HG03280 (cell line): ENCODE data around the gene EGFLAM.
A peak's percentile ranks its signal among the peaks of the same experiment; 100 is the strongest.

ENCODE experiments used
- ATAC-seq: cut with Tn5 transposase; IDR thresholded peaks from one replicate; pipeline ENCODE4 v1.9.1; 2021; ENCODE audit warnings: mild to moderate bottlenecking, moderate library complexity; ENCODE audit not compliant: unreplicated experiment

Gene EGFLAM

GRCh38 chr5:38445374-38446028 is 187.1 kb downstream of the EGFLAM start:
- no peak for ATAC-seq

- ATAC-seq, result no peak
These were observed 187.7 kb downstream of the EGFLAM start for GRCh38 chr5:38446029-38446522.

DNA sequence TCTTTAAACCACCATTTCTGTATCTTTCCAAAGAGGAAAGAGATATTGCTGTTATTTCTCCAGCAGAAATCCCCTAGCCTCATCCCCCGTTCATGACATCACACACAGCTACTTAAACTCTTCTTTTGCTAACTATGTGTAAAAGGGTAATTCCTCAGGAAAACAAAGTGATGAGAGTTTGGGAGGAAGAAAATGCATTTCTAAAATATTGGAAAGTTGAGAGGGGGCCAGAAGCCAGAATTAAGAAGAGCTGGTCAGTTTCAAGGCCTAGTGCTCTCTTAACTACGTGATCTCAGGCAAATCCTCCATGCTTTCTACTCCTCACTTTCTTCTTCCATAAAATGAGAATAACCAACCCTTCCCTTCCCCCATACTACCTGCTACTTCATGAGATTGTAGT is 188.7 kb downstream of the EGFLAM start:
- ATAC-seq, result no peak

DNA sequence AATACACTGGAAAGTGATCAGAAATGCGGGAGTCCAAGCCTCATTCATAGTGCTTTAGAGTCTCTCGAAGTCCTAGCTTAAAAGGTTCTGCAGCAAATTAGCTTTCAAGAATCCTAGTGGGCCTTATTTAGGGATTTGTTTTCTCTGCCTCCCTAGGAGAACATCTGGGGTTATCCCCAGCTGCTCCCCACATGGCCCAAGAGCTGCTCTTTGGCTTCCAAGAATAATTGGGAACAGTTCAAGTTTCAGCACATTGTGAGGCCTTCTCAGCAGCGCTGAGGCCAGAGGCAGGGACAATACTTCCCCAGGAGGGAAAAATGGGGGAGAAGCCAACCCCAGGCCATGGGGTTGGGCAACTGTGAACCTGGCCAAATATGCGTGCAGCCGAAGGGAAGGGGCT is 189.4 kb downstream of the EGFLAM start:
- ATAC-seq, result no peak

- no peak for ATAC-seq
These were observed 190.4 kb downstream of the EGFLAM start for GRCh38 chr5:38448568-38449350.

DNA sequence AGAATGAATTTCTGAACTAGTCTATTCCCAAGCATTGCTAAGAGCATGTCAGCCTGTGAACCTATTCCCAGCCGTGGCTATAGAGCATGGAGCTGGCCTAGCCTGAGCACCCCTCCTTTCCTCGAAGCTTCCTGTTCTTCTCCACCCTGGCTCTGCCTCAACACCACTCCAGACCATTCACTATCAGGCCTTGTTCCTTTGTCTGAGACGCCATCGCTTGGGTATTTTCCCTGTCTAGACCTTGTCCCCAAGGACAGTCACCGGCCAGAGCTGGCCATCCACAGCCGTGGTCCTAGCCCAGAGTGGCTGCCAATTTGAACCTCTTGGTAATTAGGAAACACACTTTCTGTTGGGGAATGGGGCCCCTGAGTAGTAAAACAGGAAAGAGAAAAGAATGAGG is 192.3 kb downstream of the EGFLAM start:
- no peak for ATAC-seq

DNA sequence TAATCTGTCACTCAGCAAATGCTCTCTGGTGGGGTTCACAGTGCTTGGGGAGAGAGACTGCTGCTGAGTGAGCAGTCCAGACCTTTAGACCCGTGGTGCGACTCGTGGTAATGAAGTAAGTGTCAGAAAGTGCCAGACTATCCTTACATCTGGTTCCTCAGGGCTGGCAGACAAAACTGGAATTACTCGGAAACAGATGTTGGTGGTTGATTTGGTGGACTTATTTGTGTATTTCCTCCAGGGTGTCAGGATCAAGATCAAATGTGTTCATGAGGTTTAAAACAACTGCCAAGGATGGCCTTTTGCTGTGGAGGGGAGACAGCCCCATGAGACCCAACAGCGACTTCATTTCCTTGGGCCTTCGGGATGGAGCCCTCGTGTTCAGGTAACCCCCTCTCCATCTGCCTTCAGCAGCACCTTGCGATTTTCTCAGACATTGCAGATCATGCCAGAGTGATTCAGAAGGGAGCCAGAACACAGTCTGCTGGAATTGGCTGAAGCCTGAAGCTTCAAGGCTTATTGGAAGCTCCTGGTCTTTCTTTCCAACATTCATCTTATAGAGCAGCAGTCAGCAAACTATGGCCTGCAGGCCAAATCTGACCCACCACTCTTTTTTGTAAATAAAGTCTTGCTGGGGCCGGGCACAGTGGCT is 192.8 kb downstream of the EGFLAM start:
- ATAC-seq, result no peak

DNA sequence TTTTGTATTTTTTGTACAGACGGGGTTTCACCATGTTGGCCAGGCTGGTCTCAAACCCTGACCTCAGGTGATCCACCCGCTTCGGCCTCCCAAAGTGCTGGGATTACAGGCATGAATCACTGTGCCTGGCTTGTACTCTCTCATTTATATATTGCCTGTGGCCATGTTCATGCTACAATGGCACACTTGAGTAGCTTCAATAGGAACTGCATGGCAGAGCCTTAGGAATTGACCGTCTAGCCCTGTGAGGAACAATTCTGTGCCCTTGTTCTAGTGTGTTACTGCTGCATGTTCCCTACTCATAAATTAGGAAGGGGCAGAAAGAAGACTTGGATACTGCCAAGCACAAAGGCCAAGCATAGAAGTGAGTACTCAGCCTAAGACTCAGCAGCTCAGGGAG is 193.8 kb downstream of the EGFLAM start:
- ATAC-seq, result no peak

DNA sequence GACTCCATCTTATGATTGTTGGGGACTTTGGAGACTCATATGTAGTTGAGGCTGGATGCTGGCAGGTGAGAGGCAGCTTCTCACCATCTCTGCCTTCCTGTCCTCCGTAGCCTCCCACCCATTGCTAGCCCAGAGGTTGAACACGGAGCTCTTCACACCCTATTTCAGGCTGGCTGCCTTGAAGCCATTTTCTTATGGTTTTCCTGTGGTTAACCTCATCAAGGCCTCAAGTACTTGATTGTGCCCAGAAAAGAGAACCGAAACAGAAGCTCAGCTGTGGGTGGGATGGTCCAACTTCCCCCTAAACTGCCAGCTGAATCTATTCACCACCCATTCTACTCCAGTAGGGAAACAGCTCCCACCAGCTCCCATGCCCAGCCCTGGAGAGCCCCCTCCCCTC is 195.1 kb downstream of the EGFLAM start:
- peak; percentile 99 for ATAC-seq

DNA sequence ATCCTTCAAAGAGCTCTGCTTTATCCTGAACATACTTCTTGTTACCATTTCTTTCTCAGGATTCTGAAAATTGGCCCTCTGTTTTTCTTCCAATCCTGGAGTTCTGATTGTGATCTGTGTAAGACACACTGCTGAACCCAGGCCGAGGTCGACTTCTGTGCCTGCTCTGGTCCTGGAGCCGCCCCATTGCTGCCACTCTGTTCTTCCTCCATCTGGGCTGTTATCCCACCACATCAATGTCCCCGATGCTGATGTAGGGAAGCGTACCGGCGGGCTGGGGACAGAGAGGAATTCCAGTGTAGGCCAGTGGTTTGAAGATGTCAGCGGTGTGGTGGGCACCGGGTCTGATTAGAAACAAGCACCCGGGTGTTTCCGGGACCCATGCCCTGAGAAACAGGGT is 195.6 kb downstream of the EGFLAM start:
- ATAC-seq, result no peak

GRCh38 chr5:38455796-38456330 is 197.5 kb downstream of the EGFLAM start:
- ATAC-seq, result no peak

DNA sequence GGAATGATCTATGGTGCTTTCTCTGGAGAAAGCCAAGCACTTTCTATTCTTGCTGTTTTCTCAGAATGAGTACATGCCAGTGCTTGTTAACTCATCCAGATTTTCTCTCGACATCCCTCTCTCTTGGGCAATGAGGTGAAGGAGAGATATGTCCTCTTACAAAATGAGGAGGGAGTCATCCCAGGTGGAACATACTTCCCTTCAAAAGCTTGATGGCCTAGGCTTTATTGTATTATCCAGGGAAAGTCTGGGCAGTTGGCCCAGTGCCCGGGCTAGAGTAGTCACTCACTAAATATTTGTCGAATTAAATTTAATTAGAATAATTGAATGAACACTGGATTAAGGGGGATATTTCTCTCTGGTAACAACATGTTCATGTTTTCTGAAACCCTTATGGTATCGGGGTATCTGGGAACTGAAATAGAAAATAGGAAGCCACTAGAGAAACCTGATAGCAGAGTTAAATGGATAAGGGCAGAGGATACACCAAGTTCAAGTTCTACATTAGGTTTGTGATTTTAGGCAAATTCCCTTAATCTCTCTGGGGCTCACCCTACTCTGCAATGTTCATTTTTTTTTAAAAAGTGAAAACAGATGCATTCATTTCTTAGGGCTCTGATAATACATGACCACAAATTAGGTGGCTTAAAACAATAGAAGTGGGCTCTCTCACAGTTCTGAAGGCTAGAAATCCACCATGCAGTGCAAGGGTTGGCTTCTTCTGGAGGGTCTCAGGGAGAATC is 198.5 kb downstream of the EGFLAM start:
- no peak for ATAC-seq

GRCh38 chr5:38458174-38458573 is 199.8 kb downstream of the EGFLAM start:
- ATAC-seq, result no peak

DNA sequence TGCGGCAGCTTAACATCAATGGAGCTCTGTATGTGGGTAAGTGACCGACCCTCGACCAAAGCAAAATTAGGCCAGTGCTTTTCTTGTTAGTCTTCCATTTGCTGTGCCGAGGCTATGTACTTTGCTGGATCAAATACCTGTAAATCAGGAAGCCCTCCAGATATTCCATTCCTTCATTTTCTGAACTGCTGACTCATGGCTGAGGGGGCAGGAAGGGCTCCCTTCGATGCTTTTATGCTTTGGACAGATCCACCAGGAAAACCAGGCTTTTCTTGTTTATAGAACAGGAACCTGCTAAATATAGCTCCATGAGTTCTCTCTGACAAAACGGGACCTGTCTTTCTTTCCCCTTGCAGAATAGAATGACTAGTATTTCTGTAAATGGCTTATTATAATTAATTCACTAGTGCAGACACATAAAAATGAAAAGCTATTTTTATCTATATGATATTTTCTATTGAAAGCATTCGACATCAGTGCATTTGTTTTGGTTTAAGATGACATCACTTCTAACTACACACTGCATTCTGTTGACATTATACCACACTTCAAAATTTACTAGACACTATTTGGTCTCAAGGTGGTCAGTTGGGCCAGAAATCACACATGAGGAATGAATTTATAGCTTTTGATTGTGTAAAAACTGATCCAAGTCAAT is 204.7 kb downstream of the EGFLAM start:
- ATAC-seq, result no peak

GRCh38 chr5:38463634-38464521 is 205.5 kb downstream of the EGFLAM start:
- ATAC-seq, result no peak

GRCh38 chr5:38465061-38465460 is 206.7 kb downstream of the EGFLAM start:
- no peak for ATAC-seq

DNA sequence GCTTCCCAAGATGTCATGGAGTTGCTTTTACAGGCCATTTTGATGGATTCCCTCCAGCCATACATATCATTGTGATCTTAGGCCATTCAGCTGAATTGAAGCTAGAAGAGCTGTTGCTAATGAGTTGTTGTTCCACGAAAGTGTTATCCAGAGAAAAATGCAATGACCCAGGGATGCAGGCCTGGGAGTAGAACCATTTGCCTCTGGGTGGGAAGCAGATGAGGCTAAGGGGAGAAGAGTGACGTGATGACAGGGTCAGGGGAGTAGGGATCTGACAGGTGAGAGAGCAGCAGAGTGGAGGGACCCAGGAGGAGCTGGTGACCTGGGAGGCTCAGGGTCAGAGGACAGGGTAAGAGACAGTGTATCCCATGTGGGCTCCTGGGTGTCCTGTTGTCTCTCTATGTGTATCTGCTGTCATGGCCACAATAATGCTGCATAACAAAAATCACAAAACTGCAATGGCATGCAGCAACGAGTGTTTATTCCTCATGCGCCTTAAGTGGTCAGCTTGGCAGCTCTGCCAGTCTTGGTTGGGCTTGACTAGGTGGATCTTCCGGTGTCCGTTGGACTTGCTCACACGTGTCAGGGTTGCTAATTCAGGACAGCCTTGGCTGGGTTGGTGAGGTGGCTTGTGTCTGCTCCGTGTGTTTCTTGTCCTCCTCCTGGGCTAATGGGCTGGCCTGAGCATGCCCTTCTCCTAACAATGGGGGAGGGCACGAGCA is 207.5 kb downstream of the EGFLAM start:
- ATAC-seq, result no peak

GRCh38 chr5:38466424-38467189 is 208.2 kb downstream of the EGFLAM start:
- no peak for ATAC-seq
